ENCODE data around the gene RHOT2. TPM values are rescaled to one million over a fixed set of nuclear protein-coding genes. Genes with fewer than 3 reads are reported as not detected.

RHOT2 gene
- total RNA-seq, 6 experiments from 2014 or later, result 73.9 to 93.4 (median 84.8) TPM

GRCh38 chr16:716200-716568 lies 48.3 kb downstream of the RHOT2 start:
- H3K4me3 Mint-ChIP-seq, result peak overlapping the region; percentile 87
- peaks cover 9% of the 10 kb centered on the region; the same call in 1 of the 2 replicates for H3K27me3 Mint-ChIP-seq (ENCODE audit: insufficient read depth)
- peaks cover 36% of the 10 kb centered on the region for H3K4me1 Mint-ChIP-seq (ENCODE audit: low read depth)
- no peak for TF ChIP-seq CTCF (IDR thresholded peaks at IDR 0.05)
- H3K9me3 Mint-ChIP-seq, result no peaks in the 10 kb centered on the region
- H3K27ac Mint-ChIP-seq, result peak overlapping the region; percentile 79
- no peaks in the 10 kb centered on the region for H3K36me3 Mint-ChIP-seq (ENCODE audit: low read depth)
- DNase-seq, result peak; percentile 39

GRCh38 chr16:716768-717325 lies 48.9 kb downstream of the RHOT2 start:
- DNase-seq, result no peak
- Mint-ChIP-seq H3K36me3 (ENCODE audit: low read depth) (no peaks in the 10 kb centered on the region), H3K27ac (no peak overlapping the region), H3K9me3 (no peaks in the 10 kb centered on the region), H3K4me3 (peak overlapping the region; percentile 87; the same call in 1 of the 2 replicates), H3K4me1 (ENCODE audit: low read depth) (peaks cover 36% of the 10 kb centered on the region), H3K27me3 (ENCODE audit: insufficient read depth) (peaks cover 9% of the 10 kb centered on the region; the same call in 1 of the 2 replicates)
- no peak for TF ChIP-seq CTCF (IDR thresholded peaks at IDR 0.05)

GRCh38 chr16:717450-718245 lies 49.7 kb downstream of the RHOT2 start:
- Mint-ChIP-seq H3K4me3 (no peak overlapping the region), H3K9me3 (no peaks in the 10 kb centered on the region), H3K36me3 (ENCODE audit: low read depth) (no peaks in the 10 kb centered on the region), H3K4me1 (ENCODE audit: low read depth) (peaks cover 32% of the 10 kb centered on the region), H3K27me3 (ENCODE audit: insufficient read depth) (peaks cover 9% of the 10 kb centered on the region), H3K27ac (no peak overlapping the region)
- no peak for TF ChIP-seq CTCF (IDR thresholded peaks at IDR 0.05)
- DNase-seq, result no peak

DNA sequence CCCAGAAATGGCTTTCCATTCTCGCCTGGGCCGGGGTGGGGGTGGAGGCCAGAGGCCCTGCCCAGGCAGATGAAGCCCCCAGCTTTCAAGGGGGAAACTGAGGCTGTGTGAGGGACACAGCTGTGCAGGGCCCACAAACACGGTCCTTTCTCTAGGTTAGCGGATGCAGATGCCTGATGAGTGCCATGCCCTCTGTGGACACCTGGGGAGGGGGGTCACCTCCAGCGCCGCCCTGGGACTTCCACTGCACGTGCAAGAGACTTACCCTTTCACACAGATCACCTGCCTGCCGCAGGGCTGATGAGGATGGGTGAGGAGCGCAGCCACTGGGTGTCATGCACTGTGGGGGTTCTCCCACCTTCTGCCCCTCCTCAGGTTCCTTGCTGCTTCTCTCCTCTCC lies 50.5 kb downstream of the RHOT2 start:
- H3K27me3 Mint-ChIP-seq (ENCODE audit: insufficient read depth), result peaks cover 9% of the 10 kb centered on the region
- H3K9me3 Mint-ChIP-seq, result no peaks in the 10 kb centered on the region
- no peak for DNase-seq
- peaks cover 28% of the 10 kb centered on the region for H3K4me1 Mint-ChIP-seq (ENCODE audit: low read depth)
- TF ChIP-seq CTCF (IDR thresholded peaks at IDR 0.05), result no peak
- no peak overlapping the region for H3K4me3 Mint-ChIP-seq
- no peak overlapping the region for H3K27ac Mint-ChIP-seq
- no peaks in the 10 kb centered on the region for H3K36me3 Mint-ChIP-seq (ENCODE audit: low read depth)

- H3K27me3 Mint-ChIP-seq (ENCODE audit: insufficient read depth), result peaks cover 9% of the 10 kb centered on the region
- peak overlapping the region; percentile 91 for H3K4me3 Mint-ChIP-seq
- H3K27ac Mint-ChIP-seq, result no peak overlapping the region
- peaks cover 24% of the 10 kb centered on the region for H3K4me1 Mint-ChIP-seq (ENCODE audit: low read depth)
- TF ChIP-seq CTCF (IDR thresholded peaks at IDR 0.05), result no peak
- H3K9me3 Mint-ChIP-seq, result no peaks in the 10 kb centered on the region
- DNase-seq, result no peak
- no peaks in the 10 kb centered on the region for H3K36me3 Mint-ChIP-seq (ENCODE audit: low read depth)
Measured at GRCh38 chr16:718922-719321, 51.0 kb downstream of the RHOT2 start.

All from HFFc6 (cell line).